ENCODE results near the gene STEAP1B.
"Not testable (repeated sequence)": the region's sequence is repeated elsewhere in the genome, so short reads cannot be mapped to it uniquely, and the experiment has no call there.

Gene STEAP1B

GRCh38 chr7:22499044-22499443, 944 bp downstream of the STEAP1B start:
- H3K27ac ChIP-seq (ENCODE audit: low read length), result no peak overlapping the region
- H2AFZ ChIP-seq (ENCODE audit: low read depth, low read length), result no peak overlapping the region
- no peaks in the 10 kb centered on the region for H3K27me3 ChIP-seq (ENCODE audit: low read depth, low read length)
- H4K20me1 ChIP-seq (ENCODE audit: insufficient read depth, low read length), result no peaks in the 10 kb centered on the region
- no peaks in the 10 kb centered on the region for H3K9me3 ChIP-seq (ENCODE audit: insufficient read depth, low read length)
- H3K4me1 ChIP-seq (ENCODE audit: low read length), result no peaks in the 10 kb centered on the region
- H3K4me2 ChIP-seq (ENCODE audit: low read length), result peak overlapping the region; percentile 75; the same call in 1 of the 2 replicates
- no peaks in the 10 kb centered on the region for H3K79me2 ChIP-seq (ENCODE audit: low read length)
- H3K4me3 ChIP-seq (ENCODE audit: low read length), result peak overlapping the region; percentile 76; the same call in 1 of the 2 replicates
- H3K36me3 ChIP-seq (replicated peaks; ENCODE audit: low read depth, low read length), result no peaks in the 10 kb centered on the region
- TF ChIP-seq CTCF (IDR thresholded peaks at IDR 0.05; ENCODE audit: low read depth, low read length) (no peak), EZH2phosphoT487 (IDR thresholded peaks at IDR 0.05; ENCODE audit: low read depth) (no peak)
- no peak overlapping the region for H3K9ac ChIP-seq (ENCODE audit: low read length)

GRCh38 chr7:22496912-22497311, 3.1 kb downstream of the STEAP1B start:
- not testable (repeated sequence) for H3K4me3 ChIP-seq (ENCODE audit: low read length); H3K4me1 ChIP-seq (ENCODE audit: low read length); H3K9me3 ChIP-seq (ENCODE audit: insufficient read depth, low read length); H3K27me3 ChIP-seq (ENCODE audit: low read depth, low read length); H3K4me2 ChIP-seq (ENCODE audit: low read length); H3K9ac ChIP-seq (ENCODE audit: low read length); H3K36me3 ChIP-seq (replicated peaks; ENCODE audit: low read depth, low read length); H3K27ac ChIP-seq (ENCODE audit: low read length); H2AFZ ChIP-seq (ENCODE audit: low read depth, low read length); H3K79me2 ChIP-seq (ENCODE audit: low read length); H4K20me1 ChIP-seq (ENCODE audit: insufficient read depth, low read length)

DNA sequence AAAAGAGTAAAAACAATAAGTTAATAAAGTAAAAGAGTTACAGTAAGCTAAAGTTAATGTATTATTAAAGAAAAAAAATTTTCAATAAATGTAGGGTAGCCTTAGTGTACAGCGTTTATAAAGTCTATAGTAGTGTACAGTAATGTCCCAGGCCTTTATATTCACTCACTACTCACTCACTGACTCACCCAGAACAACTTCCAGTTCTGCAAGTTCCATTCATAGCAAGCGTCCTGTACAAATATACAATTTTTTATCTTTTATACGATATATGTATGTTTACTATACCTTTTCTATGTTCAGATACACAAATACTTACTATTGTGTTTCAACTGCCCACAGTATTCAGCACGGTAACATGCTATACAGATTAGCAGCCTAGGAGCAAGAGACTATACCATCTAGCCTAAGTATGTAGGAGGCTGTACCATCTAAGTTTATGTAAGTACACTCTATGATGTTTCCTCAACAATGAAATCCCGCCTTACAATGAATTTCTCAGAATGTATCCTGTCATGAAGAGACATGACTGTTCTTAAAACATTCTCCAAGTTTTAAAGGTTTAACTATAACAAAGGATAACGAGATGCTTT, 3.6 kb downstream of the STEAP1B start:
- H3K27me3 ChIP-seq (ENCODE audit: low read depth, low read length); H3K79me2 ChIP-seq (ENCODE audit: low read length); H3K36me3 ChIP-seq (replicated peaks; ENCODE audit: low read depth, low read length); H3K27ac ChIP-seq (ENCODE audit: low read length); H4K20me1 ChIP-seq (ENCODE audit: insufficient read depth, low read length); H3K4me3 ChIP-seq (ENCODE audit: low read length); H3K4me1 ChIP-seq (ENCODE audit: low read length); H3K9ac ChIP-seq (ENCODE audit: low read length); H3K4me2 ChIP-seq (ENCODE audit: low read length); H3K9me3 ChIP-seq (ENCODE audit: insufficient read depth, low read length); H2AFZ ChIP-seq (ENCODE audit: low read depth, low read length): not testable (repeated sequence)

- H3K27ac ChIP-seq (ENCODE audit: low read length); H2AFZ ChIP-seq (ENCODE audit: low read depth, low read length); H3K36me3 ChIP-seq (replicated peaks; ENCODE audit: low read depth, low read length); H3K4me2 ChIP-seq (ENCODE audit: low read length); H3K4me1 ChIP-seq (ENCODE audit: low read length); H3K9me3 ChIP-seq (ENCODE audit: insufficient read depth, low read length); H3K27me3 ChIP-seq (ENCODE audit: low read depth, low read length); H3K4me3 ChIP-seq (ENCODE audit: low read length); H3K9ac ChIP-seq (ENCODE audit: low read length); H4K20me1 ChIP-seq (ENCODE audit: insufficient read depth, low read length); H3K79me2 ChIP-seq (ENCODE audit: low read length): not testable (repeated sequence)
Measured at GRCh38 chr7:22493160-22493925, 6.6 kb downstream of the STEAP1B start.

- peaks cover 4% of the 10 kb centered on the region for H3K36me3 ChIP-seq (replicated peaks; ENCODE audit: low read depth, low read length)
- peaks cover 12% of the 10 kb centered on the region for H3K4me1 ChIP-seq (ENCODE audit: low read length)
- TF ChIP-seq EZH2phosphoT487 (IDR thresholded peaks at IDR 0.05; ENCODE audit: low read depth), result no peak
- TF ChIP-seq CTCF (IDR thresholded peaks at IDR 0.05; ENCODE audit: low read depth, low read length), result peak; percentile 76
- no peaks in the 10 kb centered on the region for H3K79me2 ChIP-seq (ENCODE audit: low read length)
- H3K4me3 ChIP-seq (ENCODE audit: low read length), result no peak overlapping the region
- H3K27ac ChIP-seq (ENCODE audit: low read length), result no peak overlapping the region
- H3K9me3 ChIP-seq (ENCODE audit: insufficient read depth, low read length), result no peaks in the 10 kb centered on the region
- H3K9ac ChIP-seq (ENCODE audit: low read length), result no peak overlapping the region
- no peak overlapping the region for H3K4me2 ChIP-seq (ENCODE audit: low read length)
- H4K20me1 ChIP-seq (ENCODE audit: insufficient read depth, low read length), result peaks cover 7% of the 10 kb centered on the region; the same call in 1 of the 2 replicates
- H2AFZ ChIP-seq (ENCODE audit: low read depth, low read length), result no peak overlapping the region
- H3K27me3 ChIP-seq (ENCODE audit: low read depth, low read length), result no peaks in the 10 kb centered on the region
Measured at GRCh38 chr7:22488643-22489462, 11.1 kb downstream of the STEAP1B start.
